Activated naive CD4-positive, alpha-beta T cell treated with anti-CD3 and anti-CD28 coated beads, Interleukin-2, amount 10 ng/mL, durations not matched to agents 7 days and 5 days (primary cell): ENCODE data around the gene PIK3R6.

ENCODE experiments used
- CTCF ChIA-PET: fragments of 350-600 bp; sonication (Branson Sonifier 250); formaldehyde crosslinking; loops from one replicate; lab custom pipeline; 2021; ENCODE audit warnings: antibody characterized with exemption; lab: Charles Lee
- DNase-seq: peaks from one replicate; pipeline ENCODE4 v3.0.0-alpha.2; 2020
- H3K27ac Mint-ChIP-seq: one replicate; pipeline ENCODE4 v1.8.0; 2021; ENCODE audit warnings: mild to moderate bottlenecking, moderate library complexity, mixed read lengths
- H3K27me3 Mint-ChIP-seq: one replicate; pipeline ENCODE4 v1.8.0; 2021; ENCODE audit warnings: mild to moderate bottlenecking, mixed read lengths
- H3K36me3 Mint-ChIP-seq: one replicate; pipeline ENCODE4 v1.8.0; 2021; ENCODE audit warnings: mixed read lengths
- H3K4me1 Mint-ChIP-seq: one replicate; pipeline ENCODE4 v1.8.0; 2021; ENCODE audit warnings: mixed read lengths
- H3K4me3 Mint-ChIP-seq: one replicate; pipeline ENCODE4 v1.8.0; 2021; ENCODE audit warnings: mild to moderate bottlenecking, moderate library complexity, mixed read lengths
- H3K9me3 Mint-ChIP-seq: one replicate; pipeline ENCODE4 v1.8.0; 2021; ENCODE audit warnings: mixed read lengths

The PIK3R6 gene

DNA sequence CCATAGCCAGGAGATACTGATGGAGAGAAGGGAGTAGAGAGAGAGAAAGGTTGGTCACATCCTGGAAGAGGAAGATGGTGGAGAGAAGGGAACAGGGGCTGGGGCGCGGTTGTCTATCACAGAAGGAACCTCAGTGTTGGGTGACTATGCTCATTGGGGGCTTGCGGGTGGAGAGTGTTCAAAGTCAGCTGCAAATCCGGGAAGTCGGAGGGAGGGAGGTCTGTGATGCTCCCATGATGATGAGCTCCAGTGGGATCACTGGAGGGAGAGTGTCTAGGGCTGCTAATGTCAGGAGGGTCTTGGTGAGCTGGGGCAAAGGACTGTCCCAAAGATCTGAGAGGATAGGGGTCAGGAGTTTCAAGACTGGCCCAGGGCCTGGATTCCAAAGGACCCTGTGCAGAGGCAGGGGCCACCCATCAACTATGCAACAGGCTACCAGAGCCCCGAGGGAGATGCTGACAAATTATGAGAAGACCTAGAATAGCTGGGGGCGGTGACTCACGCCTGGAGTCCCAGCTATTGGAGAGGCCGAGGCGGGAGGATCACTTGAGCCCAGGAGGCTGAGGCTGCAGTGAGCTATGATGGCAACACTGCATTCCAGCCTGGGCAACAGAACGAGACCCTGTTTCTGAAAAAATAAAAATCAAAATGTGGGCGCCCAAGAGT lies 111.8 kb downstream of the PIK3R6 start:
- H3K36me3 Mint-ChIP-seq: no peaks in the 10 kb centered on the region
- peaks cover 40% of the 10 kb centered on the region for H3K27me3 Mint-ChIP-seq
- CTCF ChIA-PET: no interaction called here
- no peaks in the 10 kb centered on the region for H3K9me3 Mint-ChIP-seq
- no peaks in the 10 kb centered on the region for H3K4me1 Mint-ChIP-seq
- no peak overlapping the region for H3K4me3 Mint-ChIP-seq
- no peak for DNase-seq
- no peak overlapping the region for H3K27ac Mint-ChIP-seq

DNA sequence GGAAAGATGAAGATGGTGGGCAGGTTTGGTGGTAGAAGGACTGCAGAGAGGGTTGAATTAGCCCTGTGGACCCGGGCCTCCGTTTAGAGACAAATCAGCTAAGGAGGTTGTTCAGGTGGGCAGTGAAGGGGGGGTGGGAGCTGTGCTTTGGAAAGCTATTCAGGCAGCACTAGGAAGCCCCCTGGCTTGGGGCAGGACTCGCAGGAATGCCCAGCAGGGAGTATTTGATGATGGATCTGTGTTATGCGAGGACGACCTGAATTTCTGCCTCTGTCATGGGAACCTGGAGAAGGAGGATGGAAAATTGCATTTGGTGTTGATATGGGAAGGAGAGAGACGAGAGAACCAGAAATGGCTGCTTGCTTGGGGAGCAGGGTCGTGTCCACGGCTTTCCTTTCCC lies 112.6 kb downstream of the PIK3R6 start:
- Mint-ChIP-seq H3K36me3 (no peaks in the 10 kb centered on the region), H3K4me1 (no peaks in the 10 kb centered on the region), H3K4me3 (no peak overlapping the region), H3K27me3 (peaks cover 33% of the 10 kb centered on the region), H3K9me3 (no peaks in the 10 kb centered on the region), H3K27ac (no peak overlapping the region)
- CTCF ChIA-PET: interaction anchor here (1.0 to 1.5 kb wide), 4 partner anchors 31 to 243 kb away, joined by 3 to 6 read pairs (median 4); no protein-coding TSS in a partner anchor
- DNase-seq: no peak

DNA sequence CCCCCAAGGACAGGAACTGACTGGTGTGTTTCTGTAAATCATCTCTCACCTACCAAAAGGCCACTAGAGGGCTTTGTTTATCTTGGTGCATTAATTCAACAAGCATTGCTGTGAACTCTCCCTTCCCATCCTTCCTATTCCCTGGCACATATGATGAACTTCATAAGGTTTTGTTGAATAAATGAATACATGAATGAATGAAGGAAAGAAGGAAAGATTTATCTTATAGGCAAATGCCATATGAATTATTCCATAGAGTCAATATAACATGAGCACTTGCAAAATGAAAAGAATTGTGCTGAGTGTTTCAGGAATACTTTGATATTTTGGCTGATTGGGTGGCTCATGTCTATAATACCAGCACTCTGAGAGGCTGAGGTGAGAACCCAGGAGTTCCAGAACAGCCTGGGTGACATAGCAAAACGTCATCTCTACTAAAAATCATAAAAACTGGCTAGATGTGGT lies 113.5 kb downstream of the PIK3R6 start:
- CTCF ChIA-PET: interaction anchor here (1.0 to 1.5 kb wide), 4 partner anchors 32 to 244 kb away, joined by 3 to 6 read pairs (median 4); no protein-coding TSS in a partner anchor
- no peak overlapping the region for H3K4me3 Mint-ChIP-seq

DNA sequence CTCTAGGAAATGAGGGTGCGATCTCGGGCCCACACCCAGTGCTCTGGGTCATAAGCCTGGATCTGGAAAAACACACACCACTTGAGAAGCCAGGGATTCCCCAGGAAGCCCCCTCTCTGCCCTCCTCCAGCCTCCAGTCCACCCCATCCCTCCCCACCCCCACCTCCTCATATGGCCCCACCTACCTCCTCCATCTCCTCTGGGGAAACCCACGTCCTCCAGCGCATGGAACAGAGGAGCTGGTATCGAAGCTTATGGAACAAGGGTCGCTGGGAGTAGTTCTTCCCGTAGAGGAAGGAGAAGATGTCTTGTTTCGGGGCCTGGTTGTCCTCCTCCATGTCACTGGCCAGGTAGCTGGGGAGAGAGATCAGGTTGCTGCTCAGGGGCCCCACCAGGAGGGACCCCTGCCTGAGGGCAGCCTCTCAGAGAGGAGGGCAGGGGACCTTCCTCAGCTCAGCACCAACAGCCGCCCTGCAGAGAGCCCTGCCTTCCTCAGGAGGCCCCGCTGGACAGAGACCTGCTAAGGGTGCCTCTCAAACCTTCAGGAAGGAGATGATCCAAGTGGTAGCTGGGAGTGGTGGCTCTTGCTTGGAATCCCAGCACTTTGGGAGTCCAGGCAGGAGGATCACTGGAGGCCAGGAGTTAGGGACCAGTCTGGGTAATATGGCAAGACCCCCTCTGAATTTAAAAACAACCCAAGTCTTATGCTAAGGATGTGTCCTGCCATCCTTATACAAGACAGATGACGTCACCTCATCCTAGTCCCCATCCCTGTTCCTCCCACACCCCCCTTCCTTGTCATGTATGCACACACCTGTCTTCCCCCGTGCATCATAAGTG lies 114.1 kb downstream of the PIK3R6 start:
- no peaks in the 10 kb centered on the region for H3K9me3 Mint-ChIP-seq
- H3K27ac Mint-ChIP-seq: no peak overlapping the region
- CTCF ChIA-PET: interaction anchor here (1.0 to 1.5 kb wide), 4 partner anchors 32 to 244 kb away, joined by 3 to 8 read pairs (median 4); no protein-coding TSS in a partner anchor
- H3K27me3 Mint-ChIP-seq: peaks cover 28% of the 10 kb centered on the region
- no peak overlapping the region for H3K4me3 Mint-ChIP-seq
- no peaks in the 10 kb centered on the region for H3K36me3 Mint-ChIP-seq
- DNase-seq: no peak
- peaks cover 1% of the 10 kb centered on the region for H3K4me1 Mint-ChIP-seq

More for the DNA sequence above, 113.5 kb downstream of the PIK3R6 start:
- Mint-ChIP-seq H3K4me1 (no peaks in the 10 kb centered on the region), H3K27me3 (peaks cover 28% of the 10 kb centered on the region), H3K36me3 (no peaks in the 10 kb centered on the region), H3K9me3 (no peaks in the 10 kb centered on the region), H3K27ac (no peak overlapping the region)
- DNase-seq: no peak
